SH-SY5Y (cell line): ENCODE measurements around the gene TAF11L9.

ENCODE experiments used
- GATA2 ChIP-seq: IDR thresholded peaks from 2 replicates; pipeline ENCODE4 v1.6.1; 2011; ENCODE audit warnings: mild to moderate bottlenecking, low read depth, low read length
- GATA3 ChIP-seq: IDR thresholded peaks from 2 replicates; pipeline ENCODE4 v1.6.1; 2011; ENCODE audit warnings: low read depth, mild to moderate bottlenecking, low read length, moderate library complexity

- no peak for TF ChIP-seq GATA3
- TF ChIP-seq GATA2 = no peak
Measured at GRCh38 chr5:17620627-17621026, 26.4 kb upstream of the TAF11L9 start.
